ENCODE data around the gene PARP4. TPM values are rescaled to one million over a fixed set of nuclear protein-coding genes. Genes with fewer than 3 reads are reported as not detected.
"Not testable (repeated sequence)": the region's sequence is repeated elsewhere in the genome, so short reads cannot be mapped to it uniquely, and the experiment has no call there.

The PARP4 gene
- total RNA-seq, 2 donors from 2014 or later, result 28.3 to 48.8 TPM

GRCh38 chr13:24458736-24459135 lies 53.8 kb downstream of the PARP4 start:
- H3K27ac ChIP-seq, result no peak overlapping the region
- ATAC-seq (ENCODE audit: insufficient number of reproducible peaks, low FRiP score, low read depth) (no peak), DNase-seq (ENCODE audit: low spot score) (no peak)
- H3K9me3 ChIP-seq, result no peaks in the 10 kb centered on the region
- H3K27me3 ChIP-seq (replicated peaks; ENCODE audit: insufficient read depth), result no peaks in the 10 kb centered on the region
- no peaks in the 10 kb centered on the region for H3K4me1 ChIP-seq (ENCODE audit: control insufficient read depth in 1 of 2, low read depth in 2 of 2)
- peaks cover 35% of the 10 kb centered on the region for H3K36me3 ChIP-seq
- H3K4me3 ChIP-seq, result no peak overlapping the region
- no peak for TF ChIP-seq CTCF (IDR thresholded peaks at IDR 0.05)

GRCh38 chr13:24456396-24456795 lies 56.2 kb downstream of the PARP4 start:
- Histone ChIP-seq H3K36me3 (peaks cover 48% of the 10 kb centered on the region), H3K4me3 (no peak overlapping the region), H3K27ac (no peak overlapping the region), H3K9me3 (no peaks in the 10 kb centered on the region), H3K4me1 (ENCODE audit: control insufficient read depth in 1 of 2, low read depth in 2 of 2) (no peaks in the 10 kb centered on the region), H3K27me3 (replicated peaks; ENCODE audit: insufficient read depth) (no peaks in the 10 kb centered on the region)
- no peak for ATAC-seq (ENCODE audit: insufficient number of reproducible peaks, low FRiP score, low read depth)
- no peak for DNase-seq (ENCODE audit: low spot score)
- TF ChIP-seq CTCF (IDR thresholded peaks at IDR 0.05), result no peak

GRCh38 chr13:24454056-24454455 lies 58.5 kb downstream of the PARP4 start:
- Histone ChIP-seq H3K9me3 (no peaks in the 10 kb centered on the region), H3K36me3 (peaks cover 51% of the 10 kb centered on the region), H3K4me1 (ENCODE audit: control insufficient read depth in 1 of 2, low read depth in 2 of 2) (no peaks in the 10 kb centered on the region), H3K27me3 (replicated peaks; ENCODE audit: insufficient read depth) (no peaks in the 10 kb centered on the region), H3K4me3 (no peak overlapping the region), H3K27ac (no peak overlapping the region)
- no peak for ATAC-seq (ENCODE audit: insufficient number of reproducible peaks, low FRiP score, low read depth)
- TF ChIP-seq CTCF (IDR thresholded peaks at IDR 0.05), result no peak
- DNase-seq (ENCODE audit: low spot score), result no peak

- Histone ChIP-seq H3K9me3 (no peaks in the 10 kb centered on the region), H3K4me1 (ENCODE audit: control insufficient read depth in 1 of 2, low read depth in 2 of 2) (no peaks in the 10 kb centered on the region), H3K4me3 (no peak overlapping the region), H3K27ac (no peak overlapping the region), H3K36me3 (peaks cover 51% of the 10 kb centered on the region), H3K27me3 (replicated peaks; ENCODE audit: insufficient read depth) (no peaks in the 10 kb centered on the region)
- TF ChIP-seq CTCF (IDR thresholded peaks at IDR 0.05), result no peak
- DNase-seq (ENCODE audit: low spot score), result no peak
- no peak for ATAC-seq (ENCODE audit: insufficient number of reproducible peaks, low FRiP score, low read depth)
These were observed 60.5 kb downstream of the PARP4 start for GRCh38 chr13:24452044-24452443.

- no peak for TF ChIP-seq CTCF (IDR thresholded peaks at IDR 0.05)
- no peak overlapping the region for H3K27ac ChIP-seq
- ATAC-seq (ENCODE audit: insufficient number of reproducible peaks, low FRiP score, low read depth) (no peak), DNase-seq (ENCODE audit: low spot score) (no peak)
- H3K36me3 ChIP-seq, result peaks cover 48% of the 10 kb centered on the region
- no peaks in the 10 kb centered on the region for H3K27me3 ChIP-seq (replicated peaks; ENCODE audit: insufficient read depth)
- no peaks in the 10 kb centered on the region for H3K9me3 ChIP-seq
- no peaks in the 10 kb centered on the region for H3K4me1 ChIP-seq (ENCODE audit: control insufficient read depth in 1 of 2, low read depth in 2 of 2)
- H3K4me3 ChIP-seq, result no peak overlapping the region
These were observed 62.0 kb downstream of the PARP4 start for GRCh38 chr13:24450530-24450929.

GRCh38 chr13:24444851-24445250 lies 67.7 kb downstream of the PARP4 start:
- not testable (repeated sequence) for H3K27me3 ChIP-seq (replicated peaks; ENCODE audit: insufficient read depth); DNase-seq (ENCODE audit: low spot score); H3K4me3 ChIP-seq; H3K9me3 ChIP-seq; H3K27ac ChIP-seq; ATAC-seq (ENCODE audit: insufficient number of reproducible peaks, low FRiP score, low read depth); H3K4me1 ChIP-seq (ENCODE audit: control insufficient read depth in 1 of 2, low read depth in 2 of 2)
- peaks cover 21% of the 10 kb centered on the region for H3K36me3 ChIP-seq

Measured in thoracic aorta (tissue), 2 donors.